NCI-H187 treated with DMSO at 0.1 percent for 48 hours (cell line): Measurements from ENCODE around the gene MAU2.

Experiments used
- DNase-seq: peaks from one replicate; lab custom pipeline; 2025; lab: John Stamatoyannopoulos, UW

Gene MAU2, protein sequence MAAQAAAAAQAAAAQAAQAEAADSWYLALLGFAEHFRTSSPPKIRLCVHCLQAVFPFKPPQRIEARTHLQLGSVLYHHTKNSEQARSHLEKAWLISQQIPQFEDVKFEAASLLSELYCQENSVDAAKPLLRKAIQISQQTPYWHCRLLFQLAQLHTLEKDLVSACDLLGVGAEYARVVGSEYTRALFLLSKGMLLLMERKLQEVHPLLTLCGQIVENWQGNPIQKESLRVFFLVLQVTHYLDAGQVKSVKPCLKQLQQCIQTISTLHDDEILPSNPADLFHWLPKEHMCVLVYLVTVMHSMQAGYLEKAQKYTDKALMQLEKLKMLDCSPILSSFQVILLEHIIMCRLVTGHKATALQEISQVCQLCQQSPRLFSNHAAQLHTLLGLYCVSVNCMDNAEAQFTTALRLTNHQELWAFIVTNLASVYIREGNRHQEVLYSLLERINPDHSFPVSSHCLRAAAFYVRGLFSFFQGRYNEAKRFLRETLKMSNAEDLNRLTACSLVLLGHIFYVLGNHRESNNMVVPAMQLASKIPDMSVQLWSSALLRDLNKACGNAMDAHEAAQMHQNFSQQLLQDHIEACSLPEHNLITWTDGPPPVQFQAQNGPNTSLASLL

GRCh38 chr19:19320361-19321140 is at the start of gene MAU2, which contains the start of gene SUGP1:
Gene MAU2 (plus strand): TSS chr19:19320829. CDS start chr19:19320860, 31 bp downstream.
Gene SUGP1 (minus strand): TSS chr19:19320509. CDS start chr19:19320496, 13 bp downstream.
- peak; percentile 43 for DNase-seq

DNA sequence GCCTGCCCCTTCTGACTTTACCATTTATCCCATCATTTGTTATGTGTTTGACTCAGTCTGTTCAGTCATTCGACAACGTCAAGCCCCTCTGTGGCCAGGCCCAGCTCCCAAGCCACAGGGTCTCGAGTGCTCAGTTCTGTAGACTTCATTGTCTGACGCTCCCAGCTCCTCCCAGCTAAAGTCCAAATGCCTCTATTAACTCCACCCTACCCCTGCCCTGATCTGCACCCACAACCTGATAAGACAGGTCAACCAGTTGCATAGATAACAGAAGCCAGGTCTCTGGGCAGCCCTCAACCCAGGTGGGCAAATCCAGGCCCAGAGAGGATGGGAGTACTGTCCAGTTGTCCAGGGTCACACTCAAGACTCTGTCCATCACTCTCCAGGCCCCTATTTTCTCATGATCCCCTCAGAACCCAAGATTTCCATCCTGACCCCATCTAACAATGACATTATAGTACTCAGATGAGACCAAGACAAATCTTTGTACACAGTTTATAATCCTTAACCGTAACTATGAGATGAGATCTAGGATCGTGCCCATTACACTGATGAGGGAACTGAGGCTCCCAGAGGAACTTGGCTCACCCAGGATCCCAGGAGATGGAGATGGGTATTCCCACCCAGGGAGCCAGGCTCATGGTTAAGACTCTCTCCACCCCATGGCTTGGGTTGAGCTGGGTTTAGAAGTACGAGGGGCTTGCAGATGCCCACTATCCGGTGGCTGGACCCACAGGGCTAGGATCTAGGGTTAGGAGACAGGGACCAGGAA is 48.6 kb upstream of the MAU2 start:
- no peak for DNase-seq

GRCh38 chr19:19274146-19274545 is 46.5 kb upstream of the MAU2 start:
- no peak for DNase-seq

- DNase-seq: no peak
Observed at GRCh38 chr19:19274716-19275565, 45.7 kb upstream of the MAU2 start.

- no peak for DNase-seq
Observed at GRCh38 chr19:19276386-19276785, 44.2 kb upstream of the MAU2 start.

GRCh38 chr19:19276851-19277250 is 43.8 kb upstream of the MAU2 start:
- DNase-seq: no peak

- no peak for DNase-seq
Observed at GRCh38 chr19:19278315-19278714, 42.3 kb upstream of the MAU2 start.

DNA sequence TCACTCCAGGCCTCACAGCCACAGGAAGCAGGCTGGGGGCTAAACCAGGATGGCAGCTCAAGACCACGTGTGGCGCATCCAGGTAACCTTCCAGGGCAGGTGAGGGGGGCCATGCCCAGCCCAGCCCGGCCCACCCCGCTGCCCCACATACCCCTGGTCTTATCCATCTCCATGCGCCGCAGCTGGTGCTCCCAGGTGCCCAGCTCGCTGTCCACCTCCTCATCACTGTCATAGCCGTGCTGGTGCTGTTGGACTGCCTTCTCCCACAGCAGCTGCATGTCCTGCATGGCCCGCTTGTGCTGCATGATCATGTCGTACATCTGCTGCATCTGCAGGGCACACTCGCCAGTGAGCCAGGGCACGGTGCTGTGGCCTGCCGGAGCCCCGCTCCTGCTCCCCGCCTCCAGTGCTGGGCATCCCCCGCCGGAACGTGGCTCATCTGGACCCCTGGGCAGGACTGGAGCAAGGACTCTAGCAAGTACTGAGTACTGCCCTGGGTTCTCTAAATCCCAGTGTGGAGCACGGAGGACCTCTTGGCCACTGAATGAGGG is 41.5 kb upstream of the MAU2 start:
- no peak for DNase-seq

- DNase-seq: no peak
Observed at GRCh38 chr19:19279853-19280252, 40.8 kb upstream of the MAU2 start.

DNA sequence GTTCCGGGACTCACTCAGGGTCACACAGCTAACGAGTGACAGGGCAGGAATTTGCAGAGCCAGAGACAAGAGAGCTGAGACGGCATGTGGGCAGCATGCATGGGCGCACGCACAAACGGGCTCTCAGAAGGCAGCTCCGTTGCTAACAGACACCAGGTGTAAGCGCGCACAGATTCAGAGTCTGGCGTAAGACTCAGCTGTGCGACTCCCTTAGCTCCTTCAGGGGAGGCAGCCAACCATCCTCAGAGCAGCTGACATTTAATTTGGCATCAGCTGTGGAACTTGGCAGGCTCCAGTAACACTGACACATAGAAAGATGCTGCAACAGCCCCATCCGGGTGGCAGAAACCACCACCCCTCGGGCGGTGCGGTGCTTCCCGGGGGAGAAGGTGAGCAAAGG is 40.1 kb upstream of the MAU2 start:
- no peak for DNase-seq

DNA sequence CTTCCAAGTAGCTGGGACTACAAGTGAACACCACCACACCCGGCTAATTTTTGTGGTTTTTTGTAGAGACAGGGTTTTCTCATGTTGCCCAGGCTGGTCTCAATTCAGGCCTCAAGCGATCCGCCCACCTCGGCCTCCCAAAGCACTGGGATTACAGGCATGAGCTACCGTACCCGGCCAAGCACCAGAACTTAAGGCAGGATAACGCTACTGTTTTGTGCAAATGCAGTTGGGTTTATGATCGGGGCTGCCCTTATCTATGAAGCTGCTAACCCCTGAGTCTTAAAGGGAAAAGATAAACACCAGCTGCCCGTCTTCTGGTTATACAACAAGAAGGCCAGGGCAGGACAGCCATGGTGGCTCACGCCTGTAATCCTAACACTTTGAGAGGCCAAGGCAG is 34.9 kb upstream of the MAU2 start:
- no peak for DNase-seq

- no peak for DNase-seq
Observed at GRCh38 chr19:19292607-19293006, 28.0 kb upstream of the MAU2 start.

- DNase-seq: no peak
Observed at GRCh38 chr19:19294914-19295313, 25.7 kb upstream of the MAU2 start.

GRCh38 chr19:19296953-19297689 is 23.5 kb upstream of the MAU2 start:
- DNase-seq: no peak

DNA sequence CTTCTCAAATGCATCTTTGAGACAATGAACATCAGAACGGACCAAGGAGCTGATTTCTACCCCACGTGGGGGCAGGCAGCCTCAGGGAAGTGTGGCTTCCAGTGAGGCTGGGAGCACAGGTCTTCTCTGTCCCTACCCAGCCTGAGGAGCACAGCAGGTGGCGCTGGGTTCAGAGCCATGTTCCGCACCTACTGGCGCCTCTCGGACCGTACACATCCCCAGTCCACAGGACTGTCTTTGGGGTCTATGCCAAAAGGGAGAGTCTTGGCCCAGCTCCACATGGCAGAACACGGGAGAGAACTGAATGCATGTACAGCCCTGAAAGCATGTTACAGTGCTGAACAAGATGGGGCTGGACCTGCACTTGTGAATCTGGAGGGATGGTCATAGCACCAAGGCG is 22.9 kb upstream of the MAU2 start:
- DNase-seq: no peak

- no peak for DNase-seq
Observed at GRCh38 chr19:19300613-19301012, 20.0 kb upstream of the MAU2 start.

- no peak for DNase-seq
Observed at GRCh38 chr19:19303411-19303810, 17.2 kb upstream of the MAU2 start.

GRCh38 chr19:19304186-19304965 is 16.3 kb upstream of the MAU2 start:
- no peak for DNase-seq

GRCh38 chr19:19305066-19305465 is 15.6 kb upstream of the MAU2 start:
- DNase-seq: no peak
